Measurements from ENCODE around the gene PAQR3. TPM values are rescaled to one million over a fixed set of nuclear protein-coding genes. Genes with fewer than 3 reads are reported as not detected.
A peak's percentile ranks its signal among the peaks of the same experiment; 100 is the strongest.
"Not testable (repeated sequence)": the region's sequence is repeated elsewhere in the genome, so short reads cannot be mapped to it uniquely, and the experiment has no call there.

Gene PAQR3
- total RNA-seq, 5 donors from 2014 or later (not counting 1 experiment from before 2014, with no cell fraction given) = 8.7 to 26.6 (median 11.2) TPM

GRCh38 chr4:78870056-78870455 is 69.2 kb downstream of the PAQR3 start:
- Histone ChIP-seq H3K9me3 (no peaks in the 10 kb centered on the region), H3K36me3 (ENCODE audit: control insufficient read depth in 2 of 2, extremely low read depth in 1 of 2, insufficient read depth in 1 of 2, low read length in 1 of 2) (peaks cover 12 to 15% of the 10 kb centered on the region in 2 donors), H3K4me3 (ENCODE audit: control insufficient read depth in 1 of 2, extremely low read depth in 1 of 2, low read length in 1 of 2) (no peak overlapping the region), H3K4me1 (ENCODE audit: control insufficient read depth in 1 of 2, extremely low read depth in 1 of 2, insufficient read depth in 2 of 2, low read length in 2 of 2) (no peaks in the 10 kb centered on the region), H3K27me3 (replicated peaks in 1 of 2; ENCODE audit: control insufficient read depth in 2 of 2, extremely low read depth in 1 of 2, insufficient read depth in 2 of 2, low read length in 1 of 2) (no peaks in the 10 kb centered on the region), H3K27ac (ENCODE audit: low read length) (no peak overlapping the region)
- DNase-seq (no peak), ATAC-seq (replicated peaks in 1 of 4) (no peak)
- peaks cover 45% of the 10 kb centered on the region for H3K36me3 Mint-ChIP-seq
- H3K4me3 Mint-ChIP-seq = no peak overlapping the region
- ChIA-PET CTCF (interaction anchor here in 1 of 2 donors (0.6 kb wide), 1 partner anchor 348 kb away, joined by 4 read pairs; no protein-coding TSS in a partner anchor), POLR2A (no interaction called here)
- no peaks in the 10 kb centered on the region for H3K4me1 Mint-ChIP-seq
- H3K9me3 Mint-ChIP-seq = no peaks in the 10 kb centered on the region
- H3K27me3 Mint-ChIP-seq = no peaks in the 10 kb centered on the region
- no peak overlapping the region for H3K27ac Mint-ChIP-seq

- H3K36me3 Mint-ChIP-seq = peaks cover 40% of the 10 kb centered on the region
- CTCF ChIA-PET = interaction anchor here in 1 of 2 donors (1.0 kb wide), 1 partner anchor 23 kb away, joined by 3 read pairs; no protein-coding TSS in a partner anchor
- not testable (repeated sequence) for H3K4me1 Mint-ChIP-seq; H3K27ac Mint-ChIP-seq; H3K9me3 ChIP-seq; H3K27me3 ChIP-seq (replicated peaks in 1 of 2; ENCODE audit: control insufficient read depth in 2 of 2, extremely low read depth in 1 of 2, insufficient read depth in 2 of 2, low read length in 1 of 2); H3K27ac ChIP-seq (ENCODE audit: low read length); H3K27me3 Mint-ChIP-seq; H3K4me1 ChIP-seq (ENCODE audit: control insufficient read depth in 1 of 2, extremely low read depth in 1 of 2, insufficient read depth in 2 of 2, low read length in 2 of 2); DNase-seq; H3K4me3 Mint-ChIP-seq; H3K9me3 Mint-ChIP-seq; ATAC-seq (replicated peaks in 1 of 4); H3K4me3 ChIP-seq (ENCODE audit: control insufficient read depth in 1 of 2, extremely low read depth in 1 of 2, low read length in 1 of 2)
- H3K36me3 ChIP-seq (ENCODE audit: control insufficient read depth in 2 of 2, extremely low read depth in 1 of 2, insufficient read depth in 1 of 2, low read length in 1 of 2) = peaks cover 12 to 15% of the 10 kb centered on the region in 2 donors
- WGBS (ENCODE audit: insufficient coverage) = 100% methylated on average over 1 of the region's 5 CpGs
- POLR2A ChIA-PET = interaction anchor here in 1 of 2 donors (0.6 kb wide), 1 partner anchor 42 kb away, joined by 3 read pairs; no protein-coding TSS in a partner anchor
These were observed 70.5 kb downstream of the PAQR3 start for GRCh38 chr4:78868712-78869111.

GRCh38 chr4:78865451-78865850 is 73.8 kb downstream of the PAQR3 start:
- Mint-ChIP-seq H3K4me3 (no peak overlapping the region), H3K4me1 (peaks cover 0 to 2% (median 1%) of the 10 kb centered on the region in 3 donors), H3K27me3 (no peaks in the 10 kb centered on the region), H3K36me3 (peaks cover 14% of the 10 kb centered on the region), H3K27ac (no peak overlapping the region), H3K9me3 (no peaks in the 10 kb centered on the region)
- H3K4me1 ChIP-seq (ENCODE audit: control insufficient read depth in 1 of 2, extremely low read depth in 1 of 2, insufficient read depth in 2 of 2, low read length in 2 of 2) = no peaks in the 10 kb centered on the region
- ChIA-PET POLR2A (no interaction called here), CTCF (no interaction called here)
- no peak for ATAC-seq (replicated peaks in 1 of 4)
- H3K27ac ChIP-seq (ENCODE audit: low read length) = no peak overlapping the region
- H3K36me3 ChIP-seq (ENCODE audit: control insufficient read depth in 2 of 2, extremely low read depth in 1 of 2, insufficient read depth in 1 of 2, low read length in 1 of 2) = peaks cover 6 to 11% of the 10 kb centered on the region in 2 donors
- no peaks in the 10 kb centered on the region for H3K27me3 ChIP-seq (replicated peaks in 1 of 2; ENCODE audit: control insufficient read depth in 2 of 2, extremely low read depth in 1 of 2, insufficient read depth in 2 of 2, low read length in 1 of 2)
- no peaks in the 10 kb centered on the region for H3K9me3 ChIP-seq
- no CpG with 5 or more reads among the region's 2 CpGs for whole genome bisulfite sequencing (ENCODE audit: insufficient coverage)
- H3K4me3 ChIP-seq (ENCODE audit: control insufficient read depth in 1 of 2, extremely low read depth in 1 of 2, low read length in 1 of 2) = no peak overlapping the region
- no peak for DNase-seq

- Mint-ChIP-seq H3K9me3 (no peaks in the 10 kb centered on the region), H3K4me1 (peaks cover 0 to 2% (median 1%) of the 10 kb centered on the region in 3 donors), H3K27me3 (no peaks in the 10 kb centered on the region), H3K4me3 (no peak overlapping the region), H3K36me3 (peaks cover 13% of the 10 kb centered on the region), H3K27ac (no peak overlapping the region)
- ATAC-seq (replicated peaks in 1 of 4) = peak in 3 of 4 experiments; percentile 38 to 59 (median 48)
- ChIA-PET CTCF (interaction anchor here (0.6 to 1.1 kb wide), 11 partner anchors 13 to 905 kb away, joined by 3 to 6 read pairs (median 3); no protein-coding TSS in a partner anchor), POLR2A (interaction anchor here in 1 of 2 donors (0.6 kb wide), 1 partner anchor 100 kb away, joined by 3 read pairs; no protein-coding TSS in a partner anchor)
- no peaks in the 10 kb centered on the region for H3K27me3 ChIP-seq (replicated peaks in 1 of 2; ENCODE audit: control insufficient read depth in 2 of 2, extremely low read depth in 1 of 2, insufficient read depth in 2 of 2, low read length in 1 of 2)
- DNase-seq = peak in 11 of 35 experiments; percentile 2 to 79 (median 15)
- H3K4me1 ChIP-seq (ENCODE audit: control insufficient read depth in 1 of 2, extremely low read depth in 1 of 2, insufficient read depth in 2 of 2, low read length in 2 of 2) = no peaks in the 10 kb centered on the region
- H3K9me3 ChIP-seq = no peaks in the 10 kb centered on the region
- H3K36me3 ChIP-seq (ENCODE audit: control insufficient read depth in 2 of 2, extremely low read depth in 1 of 2, insufficient read depth in 1 of 2, low read length in 1 of 2) = peaks cover 6 to 11% of the 10 kb centered on the region in 2 donors
- H3K27ac ChIP-seq (ENCODE audit: low read length) = no peak overlapping the region
- no peak overlapping the region for H3K4me3 ChIP-seq (ENCODE audit: control insufficient read depth in 1 of 2, extremely low read depth in 1 of 2, low read length in 1 of 2)
- no CpG with 5 or more reads among the region's 3 CpGs for WGBS (ENCODE audit: insufficient coverage)
These were observed 74.7 kb downstream of the PAQR3 start for GRCh38 chr4:78864405-78865024.

GRCh38 chr4:78863991-78864390 is 75.2 kb downstream of the PAQR3 start:
- peaks cover 0 to 2% (median 1%) of the 10 kb centered on the region in 3 donors for H3K4me1 Mint-ChIP-seq
- H3K9me3 Mint-ChIP-seq = no peaks in the 10 kb centered on the region
- DNase-seq (no peak), ATAC-seq (replicated peaks in 1 of 4) (no peak)
- H3K4me3 ChIP-seq (ENCODE audit: control insufficient read depth in 1 of 2, extremely low read depth in 1 of 2, low read length in 1 of 2) = no peak overlapping the region
- H3K9me3 ChIP-seq = no peaks in the 10 kb centered on the region
- H3K4me1 ChIP-seq (ENCODE audit: control insufficient read depth in 1 of 2, extremely low read depth in 1 of 2, insufficient read depth in 2 of 2, low read length in 2 of 2) = no peaks in the 10 kb centered on the region
- ChIA-PET POLR2A (no interaction called here), CTCF (interaction anchor here (0.6 to 1.7 kb wide), 12 partner anchors 13 to 904 kb away, joined by 3 to 6 read pairs (median 4); no protein-coding TSS in a partner anchor)
- no peak overlapping the region for H3K27ac Mint-ChIP-seq
- no peak overlapping the region for H3K27ac ChIP-seq (ENCODE audit: low read length)
- WGBS (ENCODE audit: insufficient coverage) = 80% methylated on average over 1 of the region's 2 CpGs
- H3K27me3 ChIP-seq (replicated peaks in 1 of 2; ENCODE audit: control insufficient read depth in 2 of 2, extremely low read depth in 1 of 2, insufficient read depth in 2 of 2, low read length in 1 of 2) = no peaks in the 10 kb centered on the region
- peaks cover 6 to 11% of the 10 kb centered on the region in 2 donors for H3K36me3 ChIP-seq (ENCODE audit: control insufficient read depth in 2 of 2, extremely low read depth in 1 of 2, insufficient read depth in 1 of 2, low read length in 1 of 2)
- H3K27me3 Mint-ChIP-seq = no peaks in the 10 kb centered on the region
- H3K4me3 Mint-ChIP-seq = no peak overlapping the region
- H3K36me3 Mint-ChIP-seq = peaks cover 14% of the 10 kb centered on the region

- no peak for ATAC-seq (replicated peaks in 1 of 4)
- Histone ChIP-seq H3K36me3 (ENCODE audit: control insufficient read depth in 2 of 2, extremely low read depth in 1 of 2, insufficient read depth in 1 of 2, low read length in 1 of 2) (peaks cover 6 to 11% of the 10 kb centered on the region in 2 donors), H3K4me1 (ENCODE audit: control insufficient read depth in 1 of 2, extremely low read depth in 1 of 2, insufficient read depth in 2 of 2, low read length in 2 of 2) (no peaks in the 10 kb centered on the region), H3K4me3 (ENCODE audit: control insufficient read depth in 1 of 2, extremely low read depth in 1 of 2, low read length in 1 of 2) (no peak overlapping the region), H3K9me3 (no peaks in the 10 kb centered on the region), H3K27me3 (replicated peaks in 1 of 2; ENCODE audit: control insufficient read depth in 2 of 2, extremely low read depth in 1 of 2, insufficient read depth in 2 of 2, low read length in 1 of 2) (no peaks in the 10 kb centered on the region), H3K27ac (ENCODE audit: low read length) (no peak overlapping the region)
- ChIA-PET CTCF (interaction anchor here in 1 of 2 donors (0.7 to 1.7 kb wide), 10 partner anchors 8 to 903 kb away, joined by 3 to 5 read pairs (median 3); no protein-coding TSS in a partner anchor), POLR2A (interaction anchor here in 1 of 2 donors (0.7 kb wide), 1 partner anchor 241 kb away, joined by 3 read pairs; no protein-coding TSS in a partner anchor)
- DNase-seq = no peak
- Mint-ChIP-seq H3K4me3 (no peak overlapping the region), H3K36me3 (peaks cover 8% of the 10 kb centered on the region), H3K27ac (no peak overlapping the region), H3K27me3 (no peaks in the 10 kb centered on the region), H3K9me3 (no peaks in the 10 kb centered on the region), H3K4me1 (peaks cover 0 to 2% (median 1%) of the 10 kb centered on the region in 3 donors)
- 72% methylated on average over 2 of the region's 5 CpGs for WGBS (ENCODE audit: insufficient coverage)
These were observed 75.9 kb downstream of the PAQR3 start for GRCh38 chr4:78863254-78863869.
